Hepatocyte (in vitro differentiated cells): ENCODE measurements around the gene RAB39B. TPM values are rescaled to one million over a fixed set of nuclear protein-coding genes. Genes with fewer than 3 reads are reported as not detected.

Source experiments
- DNase-seq: peaks from one replicate; pipeline ENCODE4 v3.0.0-alpha.2; 2016; ENCODE audit warnings: low spot score
- H2AFZ ChIP-seq: fragments of 200-600 bp; sonication (generic); 2 replicates; pipeline ENCODE4 v1.6.0; 2016; ENCODE audit warnings: antibody characterized with exemption, mild to moderate bottlenecking
- H3K27ac ChIP-seq: fragments of 200-600 bp; sonication (generic); 2 replicates; pipeline ENCODE4 v1.5.1; 2016; ENCODE audit warnings: mild to moderate bottlenecking
- H3K27me3 ChIP-seq: fragments of 200-600 bp; sonication (generic); 2 replicates; pipeline ENCODE4 v1.6.1; 2016
- H3K36me3 ChIP-seq: fragments of 200-600 bp; sonication (generic); replicated peaks from 2 replicates; pipeline ENCODE4 v1.5.1; 2016; ENCODE audit warnings: low read depth; ENCODE audit not compliant: insufficient read depth
- H3K4me1 ChIP-seq: fragments of 200-600 bp; sonication (generic); 2 replicates; pipeline ENCODE4 v1.5.1; 2016; ENCODE audit warnings: mild to moderate bottlenecking, moderate library complexity; ENCODE audit not compliant: insufficient read depth
- H3K4me2 ChIP-seq: fragments of 200-600 bp; sonication (generic); 2 replicates; pipeline ENCODE4 v1.6.0; 2016
- H3K4me3 ChIP-seq: fragments of 200-600 bp; sonication (generic); 2 replicates; pipeline ENCODE4 v1.5.1; 2016; ENCODE audit warnings: mild to moderate bottlenecking
- H3K79me2 ChIP-seq: fragments of 200-600 bp; sonication (generic); 2 replicates; pipeline ENCODE4 v1.6.0; 2017; ENCODE audit warnings: mild to moderate bottlenecking
- H3K9me2 ChIP-seq: fragments of 200-600 bp; sonication (generic); replicated peaks from 2 replicates; pipeline ENCODE4 v1.6.0; 2017; ENCODE audit warnings: mild to moderate bottlenecking; ENCODE audit not compliant: insufficient read depth
- H3K9me3 ChIP-seq: fragments of 200-600 bp; sonication (generic); 2 replicates; pipeline ENCODE4 v1.5.1; 2016; ENCODE audit warnings: low read depth, mild to moderate bottlenecking
- H4K20me1 ChIP-seq: fragments of 200-600 bp; sonication (generic); 2 replicates; pipeline ENCODE4 v1.6.0; 2016; ENCODE audit warnings: mild to moderate bottlenecking; ENCODE audit not compliant: insufficient read depth, poor library complexity, severe bottlenecking
- EZH2 ChIP-seq: fragments of 200-600 bp; sonication (generic); IDR thresholded peaks from 2 replicates; pipeline ENCODE4 v1.6.1; 2016; ENCODE audit warnings: antibody characterized with exemption, mild to moderate bottlenecking, borderline replicate concordance
- EZH2phosphoT487 ChIP-seq: fragments of 200-600 bp; sonication (generic); IDR thresholded peaks from one replicate; pipeline ENCODE4 v1.6.1; 2018; ENCODE audit warnings: antibody characterized with exemption, mild to moderate bottlenecking, low read depth, moderate library complexity; ENCODE audit not compliant: unreplicated experiment, severe bottlenecking
- WGBS: methylation state at CpG from one replicate; pipeline ENCODE4 v1.1.6; 2016; ENCODE audit warnings: low lambda C conversion rate; ENCODE audit errors: missing lambda C conversion rate; 5-methylcytosine and 5-hydroxymethylcytosine counted together
- polyA plus RNA-seq: library from polyadenylated mRNA; unstranded; fragments of >200 nt; fragmentation: Nextera tagmentation; extraction: Ambion mirVana; gene quantifications from 2 replicates; pipeline ENCODE4 v1.2.1, GENCODE V29; 2016
- small RNA-seq: library from RNA; depleted of rRNA; stranded (forward); fragments of <200 nt; gene quantifications from one replicate; pipeline ENCODE3, GENCODE V24; 2014
- total RNA-seq: library from RNA; depleted of rRNA; stranded (reverse); fragments of >200 nt; gene quantifications from 2 replicates; pipeline ENCODE4 v1.2.3, GENCODE V29; 2014
- TF ChIP-seq, protein P1 (sequence below): fragments of 200-600 bp; sonication (generic); IDR thresholded peaks from 2 replicates; pipeline ENCODE4 v1.5.1; 2016; ENCODE audit warnings: antibody characterized with exemption, mild to moderate bottlenecking; ENCODE audit not compliant: poor library complexity

RAB39B gene
- total and polyA plus RNA-seq, 2 experiments from 2014 or later, result 0.07 to 1.00 TPM

DNA sequence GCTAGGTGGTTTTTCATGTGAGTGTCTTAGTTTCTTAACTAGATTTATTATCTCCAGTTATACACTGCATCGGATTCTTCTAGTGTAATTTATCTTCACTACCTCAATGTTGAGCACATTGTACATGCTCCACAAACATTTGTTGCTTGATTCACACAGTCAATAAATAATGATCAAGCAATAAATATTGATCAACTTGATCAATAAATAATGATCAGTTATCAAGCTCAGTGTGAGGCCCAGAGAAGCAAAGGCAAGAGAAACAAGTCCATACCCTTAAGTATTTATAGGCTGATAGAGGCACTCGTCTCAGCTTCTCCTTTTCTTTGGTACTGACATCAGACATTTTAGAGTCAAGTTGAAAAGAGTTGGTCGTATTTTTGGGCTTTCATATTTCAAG lies 53.1 kb downstream of the RAB39B start:
- DNase-seq, result no peak
- H4K20me1 ChIP-seq, result no peaks in the 10 kb centered on the region
- no peak overlapping the region for H3K4me2 ChIP-seq
- no peaks in the 10 kb centered on the region for H3K4me1 ChIP-seq
- H3K36me3 ChIP-seq, result no peaks in the 10 kb centered on the region
- no peaks in the 10 kb centered on the region for H3K27me3 ChIP-seq
- H2AFZ ChIP-seq, result no peak overlapping the region
- H3K79me2 ChIP-seq, result no peaks in the 10 kb centered on the region
- no peak overlapping the region for H3K27ac ChIP-seq
- no peak for TF ChIP-seq EZH2
- TF ChIP-seq, protein P1, sequence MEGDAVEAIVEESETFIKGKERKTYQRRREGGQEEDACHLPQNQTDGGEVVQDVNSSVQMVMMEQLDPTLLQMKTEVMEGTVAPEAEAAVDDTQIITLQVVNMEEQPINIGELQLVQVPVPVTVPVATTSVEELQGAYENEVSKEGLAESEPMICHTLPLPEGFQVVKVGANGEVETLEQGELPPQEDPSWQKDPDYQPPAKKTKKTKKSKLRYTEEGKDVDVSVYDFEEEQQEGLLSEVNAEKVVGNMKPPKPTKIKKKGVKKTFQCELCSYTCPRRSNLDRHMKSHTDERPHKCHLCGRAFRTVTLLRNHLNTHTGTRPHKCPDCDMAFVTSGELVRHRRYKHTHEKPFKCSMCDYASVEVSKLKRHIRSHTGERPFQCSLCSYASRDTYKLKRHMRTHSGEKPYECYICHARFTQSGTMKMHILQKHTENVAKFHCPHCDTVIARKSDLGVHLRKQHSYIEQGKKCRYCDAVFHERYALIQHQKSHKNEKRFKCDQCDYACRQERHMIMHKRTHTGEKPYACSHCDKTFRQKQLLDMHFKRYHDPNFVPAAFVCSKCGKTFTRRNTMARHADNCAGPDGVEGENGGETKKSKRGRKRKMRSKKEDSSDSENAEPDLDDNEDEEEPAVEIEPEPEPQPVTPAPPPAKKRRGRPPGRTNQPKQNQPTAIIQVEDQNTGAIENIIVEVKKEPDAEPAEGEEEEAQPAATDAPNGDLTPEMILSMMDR, result no peak
- TF ChIP-seq EZH2phosphoT487, result no peak
- 70% methylated on average over 3 of the region's 3 CpGs for whole genome bisulfite sequencing
- H3K9me2 ChIP-seq, result no peaks in the 10 kb centered on the region
- no peaks in the 10 kb centered on the region for H3K9me3 ChIP-seq
- H3K4me3 ChIP-seq, result no peak overlapping the region

Small RNA genes lying within 50 kb of the gene (small RNA-seq; reads per million reads assigned to genes)
- gene AC234781.4, result not detected

Other genes with a start within 250 kb of the RAB39B start
- gene F8, start 241.8 kb downstream of the RAB39B start, total RNA-seq, result 1.4 and 2.1 TPM in 2 replicates
- gene F8, start 241.8 kb downstream of the RAB39B start, polyA plus RNA-seq, result 0.92 and 1.7 TPM in 2 replicates
- gene FUNDC2, start 237.6 kb downstream of the RAB39B start, total RNA-seq, result 57.7 and 65.7 TPM in 2 replicates
- 87.5 and 103 TPM in 2 replicates for gene FUNDC2, start 237.6 kb downstream of the RAB39B start, polyA plus RNA-seq
- gene CMC4, start 193.4 kb downstream of the RAB39B start, total RNA-seq, result 10.8 and 14.2 TPM in 2 replicates
- gene CMC4, start 193.4 kb downstream of the RAB39B start, polyA plus RNA-seq, result 16.3 and 18.4 TPM in 2 replicates
- gene MTCP1, start 193.4 kb downstream of the RAB39B start, total RNA-seq, result 0.32 and 1.7 TPM in 2 replicates
- gene MTCP1, start 193.4 kb downstream of the RAB39B start, polyA plus RNA-seq, result 13.2 TPM in 2 replicates
- 13.4 and 19.8 TPM in 2 replicates for gene BRCC3, start 193.0 kb downstream of the RAB39B start, total RNA-seq
- gene BRCC3, start 193.0 kb downstream of the RAB39B start, polyA plus RNA-seq, result 21.5 and 27.2 TPM in 2 replicates
- gene VBP1, start 48.0 kb downstream of the RAB39B start, total RNA-seq, result 56.6 and 62.8 TPM in 2 replicates
- 43.9 and 44.7 TPM in 2 replicates for gene VBP1, start 48.0 kb downstream of the RAB39B start, polyA plus RNA-seq
- gene CLIC2, start 70.1 kb upstream of the RAB39B start, total RNA-seq, result 0.36 and 2.2 TPM in 2 replicates
- gene CLIC2, start 70.1 kb upstream of the RAB39B start, polyA plus RNA-seq, result 0.47 and 0.71 TPM in 2 replicates
- gene F8A2, start 117.6 kb upstream of the RAB39B start, total RNA-seq, result not detected in 2 replicates
- not detected in 2 replicates for gene F8A2, start 117.6 kb upstream of the RAB39B start, polyA plus RNA-seq
- gene F8A3, start 194.1 kb upstream of the RAB39B start, total RNA-seq, result 2.2 and 2.9 TPM in 2 replicates
- gene F8A3, start 194.1 kb upstream of the RAB39B start, polyA plus RNA-seq, result 7.0 and 11.9 TPM in 2 replicates